Mucosa of descending colon (tissue), 3 donors: ENCODE data around the gene CEP63. TPM values are rescaled to one million over a fixed set of nuclear protein-coding genes. Genes with fewer than 3 reads are reported as not detected.
A peak's percentile ranks its signal among the peaks of the same experiment; 100 is the strongest.

Experiments used
- ATAC-seq: fragments of 200-7000 bp; cut with Tn5 transposase; one replicate; pipeline ENCODE4 v1.9.1; 2020; ENCODE audit warnings: mild to moderate bottlenecking, moderate library complexity
- DNase-seq, 3 donors: peaks; one replicate each; pipeline ENCODE4 v3.0.0-alpha.2; 2020
- H3K36me3 ChIP-seq: fragments of 200-600 bp; one replicate; pipeline ENCODE4 v1.8.0; 2021; ENCODE audit warnings: low read depth, mild to moderate bottlenecking
- H3K4me1 ChIP-seq: fragments of 200-600 bp; one replicate; pipeline ENCODE4 v1.8.0; 2021; ENCODE audit warnings: low read depth, mild to moderate bottlenecking
- H3K4me3 ChIP-seq: fragments of 200-600 bp; one replicate; pipeline ENCODE4 v1.8.0; 2021; ENCODE audit warnings: mild to moderate bottlenecking
- H3K9me3 ChIP-seq: fragments of 200-600 bp; one replicate; pipeline ENCODE4 v1.8.0; 2021; ENCODE audit warnings: mild to moderate bottlenecking
- intact Hi-C, 2 donors: fragments of 100-400 bp; cut with DNase I in 1 of 2; cut with micrococcal nuclease in 1 of 2; formaldehyde crosslinking; loops; one replicate each; pipeline versions ENCODE4 v1.11.0 to v1.11.1; 2022; cut with DNase I, micrococcal nuclease
- total RNA-seq, 3 donors: library from RNA; stranded (reverse); fragmentation: NEBNext Ultra II Directional in 2 of 3; extraction: Animal tissue kit (Norgen Biotek cat#: 25700) in 2 of 3; gene quantifications; one replicate each; pipeline versions ENCODE4 v1.2.1 to v1.2.4, GENCODE V29; 2021 to 2023
- TF ChIP-seq, protein P1 (sequence below): fragments of 200-600 bp; IDR thresholded peaks from one replicate; pipeline ENCODE4 v1.8.0; 2022; ENCODE audit warnings: antibody characterized with exemption, mild to moderate bottlenecking
- donor health status: DM: no; HTN: no; CAD: no; lungs with moderate emphysema.
- donor health status: DM: no; HTN: no; CAD: no.
- donor health status: DM: no; HTN: yes; CAD: no.

CEP63 gene
- total RNA-seq, 3 donors from 2014 or later, result 19.8 to 34.2 (median 19.8) TPM

GRCh38 chr3:134516905-134517304 lies 31.0 kb downstream of the CEP63 start:
- ATAC-seq (no peak), DNase-seq (no peak)
- Histone ChIP-seq H3K36me3 (no peaks in the 10 kb centered on the region), H3K9me3 (peaks cover 9% of the 10 kb centered on the region), H3K4me1 (no peaks in the 10 kb centered on the region), H3K4me3 (no peak overlapping the region)
- intact Hi-C loops, result no loop called here
- TF ChIP-seq, protein P1, sequence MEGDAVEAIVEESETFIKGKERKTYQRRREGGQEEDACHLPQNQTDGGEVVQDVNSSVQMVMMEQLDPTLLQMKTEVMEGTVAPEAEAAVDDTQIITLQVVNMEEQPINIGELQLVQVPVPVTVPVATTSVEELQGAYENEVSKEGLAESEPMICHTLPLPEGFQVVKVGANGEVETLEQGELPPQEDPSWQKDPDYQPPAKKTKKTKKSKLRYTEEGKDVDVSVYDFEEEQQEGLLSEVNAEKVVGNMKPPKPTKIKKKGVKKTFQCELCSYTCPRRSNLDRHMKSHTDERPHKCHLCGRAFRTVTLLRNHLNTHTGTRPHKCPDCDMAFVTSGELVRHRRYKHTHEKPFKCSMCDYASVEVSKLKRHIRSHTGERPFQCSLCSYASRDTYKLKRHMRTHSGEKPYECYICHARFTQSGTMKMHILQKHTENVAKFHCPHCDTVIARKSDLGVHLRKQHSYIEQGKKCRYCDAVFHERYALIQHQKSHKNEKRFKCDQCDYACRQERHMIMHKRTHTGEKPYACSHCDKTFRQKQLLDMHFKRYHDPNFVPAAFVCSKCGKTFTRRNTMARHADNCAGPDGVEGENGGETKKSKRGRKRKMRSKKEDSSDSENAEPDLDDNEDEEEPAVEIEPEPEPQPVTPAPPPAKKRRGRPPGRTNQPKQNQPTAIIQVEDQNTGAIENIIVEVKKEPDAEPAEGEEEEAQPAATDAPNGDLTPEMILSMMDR, result no peak

DNA sequence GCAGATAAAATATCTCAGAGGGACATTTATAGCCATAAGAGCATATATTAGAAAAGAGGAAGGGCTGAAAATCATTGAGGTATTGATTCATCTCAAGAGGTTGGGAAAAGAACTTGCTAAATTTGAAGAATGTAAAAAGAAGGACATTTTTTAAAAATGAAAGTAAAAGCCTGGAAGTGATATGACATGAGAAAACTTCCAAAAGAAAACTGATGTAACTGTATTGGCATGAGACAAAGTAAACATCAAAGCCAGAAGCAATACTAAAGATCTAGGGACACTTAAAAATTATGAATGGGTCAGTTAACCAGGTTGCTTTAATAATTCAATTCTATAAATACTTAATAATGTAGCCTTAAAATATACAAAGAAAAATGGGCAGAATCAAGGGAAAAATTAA lies 31.9 kb downstream of the CEP63 start:
- intact Hi-C loops, result no loop called here
- Histone ChIP-seq H3K9me3 (peaks cover 14% of the 10 kb centered on the region), H3K4me3 (no peak overlapping the region), H3K36me3 (no peaks in the 10 kb centered on the region), H3K4me1 (no peaks in the 10 kb centered on the region)
- no peak for ATAC-seq
- no peak for DNase-seq
- TF ChIP-seq, protein P1, result no peak

DNA sequence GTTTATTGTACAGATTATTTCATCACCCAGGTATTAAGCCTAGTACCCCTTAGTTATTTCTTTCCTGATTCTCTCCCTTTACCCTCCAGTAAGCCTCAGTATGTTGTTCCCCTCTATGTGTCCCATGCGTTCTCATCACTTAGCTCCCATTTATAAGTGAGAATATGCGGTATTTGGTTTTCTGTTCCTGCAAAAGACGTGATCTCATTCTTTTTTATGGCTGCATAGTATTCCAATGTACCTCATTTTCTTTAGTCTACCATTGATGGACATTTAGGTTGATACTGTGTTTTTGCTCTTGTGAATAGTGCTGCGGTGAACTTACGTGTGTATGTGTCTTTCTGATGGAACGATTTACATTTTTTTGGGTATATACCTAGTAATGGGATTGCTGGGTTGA lies 36.7 kb downstream of the CEP63 start:
- Histone ChIP-seq H3K4me1 (no peaks in the 10 kb centered on the region), H3K36me3 (no peaks in the 10 kb centered on the region), H3K4me3 (no peak overlapping the region), H3K9me3 (peaks cover 43% of the 10 kb centered on the region)
- DNase-seq (no peak), ATAC-seq (no peak)
- TF ChIP-seq, protein P1, result no peak
- intact Hi-C loops, result no loop called here

GRCh38 chr3:134525293-134525692 lies 39.4 kb downstream of the CEP63 start:
- ATAC-seq (no peak), DNase-seq (no peak)
- Histone ChIP-seq H3K9me3 (peaks cover 34% of the 10 kb centered on the region), H3K4me1 (no peaks in the 10 kb centered on the region), H3K36me3 (no peaks in the 10 kb centered on the region), H3K4me3 (no peak overlapping the region)
- TF ChIP-seq, protein P1, result no peak
- intact Hi-C loops, result no loop called here

DNA sequence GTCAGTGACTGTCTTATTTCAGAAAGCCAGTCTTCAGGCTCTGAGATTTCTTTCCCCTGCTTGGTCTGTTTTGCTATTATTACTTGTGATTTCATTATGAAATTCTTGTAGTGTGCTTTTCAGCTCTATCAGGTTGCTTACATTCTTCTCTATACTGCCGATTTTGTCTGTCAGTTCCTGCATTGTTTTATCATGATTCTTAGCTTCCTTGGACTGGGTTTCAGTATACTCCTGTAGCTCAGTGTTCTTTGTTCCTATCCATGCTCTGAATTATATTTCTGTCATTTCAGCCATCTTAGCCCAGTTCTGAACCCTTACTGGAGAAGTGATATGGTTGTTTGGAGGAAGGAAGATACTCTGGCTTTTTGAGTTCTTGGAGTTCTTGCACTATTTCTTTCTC lies 40.5 kb downstream of the CEP63 start:
- TF ChIP-seq, protein P1, result no peak

DNA sequence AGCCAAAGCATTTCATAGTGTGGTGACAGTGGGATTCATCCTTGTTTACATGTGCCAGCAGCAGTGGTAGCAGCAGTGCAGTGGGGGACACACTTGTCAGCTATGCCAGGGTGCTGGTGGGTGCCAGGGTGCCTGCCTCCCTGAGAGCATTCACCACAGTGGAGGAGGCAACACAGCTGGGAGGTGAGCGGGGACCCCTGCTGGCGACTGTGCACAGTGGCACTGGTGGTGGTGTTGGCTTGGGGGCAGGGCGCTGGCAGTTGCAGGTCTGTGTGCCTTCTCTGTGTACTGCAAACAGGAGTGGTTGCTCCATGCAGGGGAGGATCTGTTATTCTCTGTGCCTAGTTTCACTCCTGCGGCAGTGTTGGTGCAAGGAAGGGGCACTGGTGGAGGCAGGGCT lies 41.2 kb downstream of the CEP63 start:
- intact Hi-C loops, result no loop called here
- Histone ChIP-seq H3K4me3 (no peak overlapping the region), H3K4me1 (no peaks in the 10 kb centered on the region), H3K9me3 (peaks cover 34% of the 10 kb centered on the region), H3K36me3 (no peaks in the 10 kb centered on the region)
- no peak for DNase-seq
- peak; percentile 58 for ATAC-seq
- TF ChIP-seq, protein P1, result no peak

More for the DNA sequence above, 40.5 kb downstream of the CEP63 start:
- Histone ChIP-seq H3K4me1 (no peaks in the 10 kb centered on the region), H3K36me3 (no peaks in the 10 kb centered on the region), H3K4me3 (no peak overlapping the region), H3K9me3 (peaks cover 34% of the 10 kb centered on the region)
- intact Hi-C loops, result no loop called here
- ATAC-seq (no peak), DNase-seq (no peak)
